Breast epithelium (tissue), 4 donors: ENCODE data around the gene FBL. TPM values are rescaled to one million over a fixed set of nuclear protein-coding genes. Genes with fewer than 3 reads are reported as not detected.

Experiments
- DNase-seq, 2 donors: peaks; one replicate each; pipeline ENCODE4 v3.0.0-alpha.2; 2019; ENCODE audit warnings: low spot score in 2 of 2
- H3K27ac ChIP-seq, 2 donors: fragments of 200-600 bp; sonication (generic) in 1 of 2; one replicate each; pipeline ENCODE4 v1.5.1; 2016 to 2019; ENCODE audit warnings: mild to moderate bottlenecking in 1 of 2
- H3K27me3 ChIP-seq, 2 donors: fragments of 200-600 bp; sonication (generic) in 1 of 2; one replicate each; pipeline versions ENCODE4 v1.5.1 to v1.6.0; 2017 to 2019; ENCODE audit warnings: control low read depth in 1 of 2, mild to moderate bottlenecking in 1 of 2
- H3K36me3 ChIP-seq: fragments of 200-600 bp; one replicate; pipeline ENCODE4 v1.5.1; 2019
- H3K4me1 ChIP-seq, 2 donors: fragments of 200-600 bp; sonication (generic); one replicate each; pipeline ENCODE4 v1.5.1; 2016 to 2019; ENCODE audit warnings: control low read depth in 1 of 2
- H3K4me3 ChIP-seq, 3 donors: fragments of 200-600 bp; sonication (generic); 1 replicate in 2 of 3; 2 replicates in 1 of 3; pipeline ENCODE4 v1.5.1; 2016 to 2019; ENCODE audit warnings: mild to moderate bottlenecking in 3 of 3, moderate library complexity in 2 of 3
- H3K9me3 ChIP-seq, 2 donors: fragments of 200-600 bp; sonication (generic) in 1 of 2; one replicate each; pipeline ENCODE4 v1.5.1; 2016 to 2019; ENCODE audit warnings: control low read depth in 1 of 2
- CTCF ChIP-seq, 3 donors: fragments of 450-650 bp; IDR thresholded peaks; one replicate each; pipeline ENCODE4 v1.5.1; 2016 to 2017; ENCODE audit warnings: antibody characterized with exemption in 3 of 3, mild to moderate bottlenecking in 3 of 3, moderate library complexity in 3 of 3
- POLR2A ChIP-seq: fragments of 450-650 bp; IDR thresholded peaks from one replicate; pipeline ENCODE4 v1.6.1; 2016; ENCODE audit warnings: antibody characterized with exemption, mild to moderate bottlenecking, moderate library complexity
- POLR2AphosphoS5 ChIP-seq, 3 donors: sonication (generic); formaldehyde crosslinking; IDR thresholded peaks; one replicate each; pipeline ENCODE4 v1.6.1; 2017; ENCODE audit warnings: antibody characterized with exemption in 3 of 3
- intact Hi-C: fragments of 100-400 bp; cut with DNase I; formaldehyde crosslinking; loops from one replicate; pipeline ENCODE4 v1.15.1; 2023; ENCODE audit warnings: low total_unique reads
- total RNA-seq, 3 donors: library from RNA; depleted of rRNA; stranded (reverse); fragments of >200 nt; gene quantifications; one replicate each; pipeline ENCODE4 v1.1.0, GENCODE V29; 2016

FBL gene
- total RNA-seq, 3 donors from 2014 or later: 111 to 217 (median 145) TPM

DNA sequence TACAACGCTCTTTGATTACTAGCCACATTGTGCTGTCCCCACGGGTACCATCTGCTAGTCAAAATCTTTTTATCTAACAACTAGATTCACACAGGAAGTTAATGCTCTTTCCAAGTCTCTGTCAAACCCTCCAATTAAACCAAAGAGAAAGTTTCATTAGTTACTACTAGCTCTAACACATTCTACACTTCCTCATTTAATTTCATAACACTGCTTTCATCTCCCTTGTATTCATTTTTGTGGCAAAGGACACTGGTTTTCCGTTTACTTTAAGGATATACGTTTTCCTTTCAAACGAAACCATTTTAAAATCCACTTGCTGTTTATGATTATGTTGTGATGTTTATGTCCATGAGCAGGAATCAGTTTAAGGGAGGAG is 17.5 kb downstream of the FBL start:
- no peak overlapping the region for H3K27ac ChIP-seq
- H3K27me3 ChIP-seq: no peaks in the 10 kb centered on the region
- H3K4me3 ChIP-seq: no peak overlapping the region
- no peaks in the 10 kb centered on the region for H3K9me3 ChIP-seq
- no peak for TF ChIP-seq POLR2A
- no peak for TF ChIP-seq POLR2AphosphoS5 (IDR thresholded peaks at IDR 0.05)
- TF ChIP-seq CTCF (IDR thresholded peaks at IDR 0.05): no peak
- intact Hi-C loops: no loop called here
- no peak for DNase-seq
- no peaks in the 10 kb centered on the region for H3K36me3 ChIP-seq
- peaks cover 4 to 6% of the 10 kb centered on the region in 2 donors for H3K4me1 ChIP-seq

- Histone ChIP-seq H3K9me3 (no peaks in the 10 kb centered on the region), H3K27me3 (no peaks in the 10 kb centered on the region), H3K4me1 (peaks cover 4 to 6% of the 10 kb centered on the region in 2 donors), H3K36me3 (no peaks in the 10 kb centered on the region), H3K4me3 (no peak overlapping the region), H3K27ac (no peak overlapping the region)
- DNase-seq: no peak
- intact Hi-C loops: no loop called here
- TF ChIP-seq POLR2AphosphoS5 (IDR thresholded peaks at IDR 0.05) (no peak), CTCF (IDR thresholded peaks at IDR 0.05) (no peak), POLR2A (no peak)
Observed at GRCh38 chr19:39828015-39828653, 18.0 kb downstream of the FBL start.

- no peak overlapping the region for H3K4me3 ChIP-seq
Observed at GRCh38 chr19:39827216-39827615, 19.0 kb downstream of the FBL start.

DNA sequence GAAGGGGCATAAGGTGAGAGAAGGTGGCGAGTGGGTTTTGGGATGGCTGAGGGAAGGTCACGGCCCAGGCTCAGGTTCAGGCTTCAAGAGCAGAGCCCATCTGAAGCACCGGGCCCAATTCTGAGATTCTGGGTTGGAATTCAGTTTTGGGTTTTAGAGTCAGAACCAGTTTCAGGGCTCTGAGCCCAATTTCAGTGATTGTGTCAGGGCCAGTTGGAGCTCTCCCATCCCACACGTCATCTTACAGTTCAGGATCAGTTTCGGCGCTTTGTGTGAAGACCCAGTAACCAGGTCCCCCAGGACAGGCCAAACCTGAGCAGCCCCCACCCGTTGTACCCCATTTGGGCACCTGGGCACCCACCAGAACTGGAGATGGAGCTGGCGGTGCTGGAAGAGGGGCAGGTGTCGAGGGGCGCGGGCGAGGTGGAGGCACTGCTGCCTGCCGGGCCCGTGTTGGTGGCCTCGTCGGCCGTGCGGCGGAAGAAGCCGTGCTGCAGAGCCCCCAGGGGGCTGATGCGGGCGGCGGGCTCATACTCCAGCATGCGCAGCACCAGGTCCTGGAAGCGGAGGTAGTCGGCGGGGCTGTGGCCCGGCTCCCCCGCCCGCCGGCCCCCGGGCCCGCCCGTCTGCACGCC is 19.8 kb downstream of the FBL start:
- Histone ChIP-seq H3K36me3 (no peaks in the 10 kb centered on the region), H3K9me3 (no peaks in the 10 kb centered on the region), H3K27ac (no peak overlapping the region), H3K4me1 (no peaks in the 10 kb centered on the region), H3K27me3 (no peaks in the 10 kb centered on the region), H3K4me3 (no peak overlapping the region)
- DNase-seq: no peak
- no peak for TF ChIP-seq CTCF (IDR thresholded peaks at IDR 0.05)
- TF ChIP-seq POLR2A: no peak
- TF ChIP-seq POLR2AphosphoS5 (IDR thresholded peaks at IDR 0.05): no peak
- intact Hi-C loops: no loop called here

More at GRCh38 chr19:39827216-39827615, 19.0 kb downstream of the FBL start:
- Histone ChIP-seq H3K27ac (no peak overlapping the region), H3K4me1 (no peaks in the 10 kb centered on the region), H3K27me3 (no peaks in the 10 kb centered on the region), H3K9me3 (no peaks in the 10 kb centered on the region), H3K36me3 (no peaks in the 10 kb centered on the region)
- intact Hi-C loops: no loop called here
- TF ChIP-seq POLR2AphosphoS5 (IDR thresholded peaks at IDR 0.05) (no peak), CTCF (IDR thresholded peaks at IDR 0.05) (no peak), POLR2A (no peak)
- no peak for DNase-seq

DNA sequence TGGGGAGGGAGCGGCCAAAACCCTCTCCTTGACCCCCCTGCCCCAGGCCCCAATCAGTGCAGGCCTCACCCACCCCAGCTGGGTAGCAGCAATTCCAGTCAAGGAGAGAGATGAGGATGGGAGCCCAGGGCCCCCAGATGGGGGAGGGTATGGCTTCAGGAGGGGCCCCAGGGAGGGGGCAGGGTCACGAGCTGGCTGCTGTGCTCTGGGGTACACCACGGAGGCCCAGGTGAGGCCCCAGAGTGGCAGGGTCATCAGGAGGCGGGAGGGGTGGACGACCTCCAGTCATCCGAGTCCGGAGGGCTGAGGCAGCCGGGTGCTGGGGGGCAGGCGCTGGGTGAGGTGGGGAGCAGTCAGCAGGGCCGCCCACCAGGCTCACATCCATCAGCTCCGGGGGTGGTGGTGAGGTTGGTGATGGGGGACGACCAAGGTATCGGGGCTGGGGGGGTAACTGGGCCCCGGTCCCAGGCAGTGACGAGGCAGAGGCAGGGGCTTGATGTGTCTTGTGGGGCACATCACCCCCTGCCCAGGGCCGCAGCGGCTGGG is 20.6 kb downstream of the FBL start:
- Histone ChIP-seq H3K36me3 (no peaks in the 10 kb centered on the region), H3K27me3 (no peaks in the 10 kb centered on the region), H3K4me1 (no peaks in the 10 kb centered on the region), H3K27ac (peak overlapping the region; percentile 77 to 78), H3K9me3 (no peaks in the 10 kb centered on the region), H3K4me3 (no peak overlapping the region)
- DNase-seq: no peak
- TF ChIP-seq POLR2AphosphoS5 (IDR thresholded peaks at IDR 0.05): no peak
- TF ChIP-seq POLR2A: no peak
- no peak for TF ChIP-seq CTCF (IDR thresholded peaks at IDR 0.05)
- intact Hi-C loops: no loop called here
